Body of pancreas (tissue), 4 donors: ENCODE results near the gene SYNPO2.

Source experiments
- CTCF ChIP-seq, 7 experiments: fragments of 450-650 bp in 4 of 7; fragments of 200-600 bp in 3 of 7; sonication (generic) in 3 of 7; IDR thresholded peaks; one replicate each; pipeline ENCODE4 v1.5.1; 2016 to 2019; ENCODE audit warnings: antibody characterized with exemption in 7 of 7
- POLR2A ChIP-seq, 3 donors: fragments of 450-650 bp; IDR thresholded peaks; one replicate each; pipeline ENCODE4 v1.6.1; 2016; ENCODE audit warnings: antibody characterized with exemption in 3 of 3, mild to moderate bottlenecking in 2 of 3

GRCh38 chr4:119081542-119081859, 192.8 kb downstream of the SYNPO2 start:
- TF ChIP-seq CTCF (IDR thresholded peaks at IDR 0.05) (no peak), POLR2A (IDR thresholded peaks at IDR 0.05) (no peak)
